ENCODE results near the gene SNORC.

The SNORC gene

DNA sequence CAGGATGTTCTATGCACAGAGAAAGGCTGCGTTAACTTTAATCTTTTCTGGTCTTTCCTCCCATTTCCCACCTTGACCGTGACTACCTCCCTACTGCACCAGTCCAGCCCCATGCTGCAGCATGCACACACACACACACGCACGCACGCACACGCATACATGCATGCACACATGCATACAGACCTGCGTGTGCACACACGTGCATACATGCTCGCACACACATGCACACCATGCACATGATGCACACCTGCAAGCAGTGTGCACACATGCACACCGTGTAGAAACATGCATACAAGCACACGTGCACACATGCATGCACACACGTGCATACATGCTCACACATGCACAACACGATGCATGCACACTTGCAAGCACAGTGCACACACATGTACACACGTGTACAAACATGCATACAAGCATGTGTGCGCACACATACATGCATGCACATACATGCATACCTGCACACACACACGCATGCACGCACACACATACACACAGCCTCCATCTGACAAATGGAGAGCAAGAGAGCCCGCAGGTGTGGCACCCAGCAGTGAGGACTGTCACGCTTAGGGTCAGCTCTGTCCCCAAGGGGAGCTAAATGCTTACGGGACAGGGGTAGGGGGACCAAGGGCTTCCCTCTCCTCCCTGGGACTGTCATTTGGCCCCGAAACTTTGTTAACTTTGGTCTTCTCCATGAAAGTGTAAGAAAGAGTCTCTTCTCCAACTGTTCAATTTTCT lies 18.2 kb downstream of the SNORC start:
- H3K9me3 ChIP-seq (ENCODE audit: insufficient read depth, low read length), result no peaks in the 10 kb centered on the region
- no peaks in the 10 kb centered on the region for H3K9me2 ChIP-seq (replicated peaks; ENCODE audit: insufficient read depth, low read length)
- no peak overlapping the region for H3K27ac ChIP-seq (ENCODE audit: low read depth, low read length)
- H4K20me1 ChIP-seq (ENCODE audit: low read depth, low read length), result no peaks in the 10 kb centered on the region
- H3K9ac ChIP-seq (ENCODE audit: low read length), result no peak overlapping the region
- H3K27me3 ChIP-seq (ENCODE audit: low read length), result no peaks in the 10 kb centered on the region
- H3K79me2 ChIP-seq (ENCODE audit: insufficient read depth, low read length), result no peaks in the 10 kb centered on the region
- TF ChIP-seq, protein P1, sequence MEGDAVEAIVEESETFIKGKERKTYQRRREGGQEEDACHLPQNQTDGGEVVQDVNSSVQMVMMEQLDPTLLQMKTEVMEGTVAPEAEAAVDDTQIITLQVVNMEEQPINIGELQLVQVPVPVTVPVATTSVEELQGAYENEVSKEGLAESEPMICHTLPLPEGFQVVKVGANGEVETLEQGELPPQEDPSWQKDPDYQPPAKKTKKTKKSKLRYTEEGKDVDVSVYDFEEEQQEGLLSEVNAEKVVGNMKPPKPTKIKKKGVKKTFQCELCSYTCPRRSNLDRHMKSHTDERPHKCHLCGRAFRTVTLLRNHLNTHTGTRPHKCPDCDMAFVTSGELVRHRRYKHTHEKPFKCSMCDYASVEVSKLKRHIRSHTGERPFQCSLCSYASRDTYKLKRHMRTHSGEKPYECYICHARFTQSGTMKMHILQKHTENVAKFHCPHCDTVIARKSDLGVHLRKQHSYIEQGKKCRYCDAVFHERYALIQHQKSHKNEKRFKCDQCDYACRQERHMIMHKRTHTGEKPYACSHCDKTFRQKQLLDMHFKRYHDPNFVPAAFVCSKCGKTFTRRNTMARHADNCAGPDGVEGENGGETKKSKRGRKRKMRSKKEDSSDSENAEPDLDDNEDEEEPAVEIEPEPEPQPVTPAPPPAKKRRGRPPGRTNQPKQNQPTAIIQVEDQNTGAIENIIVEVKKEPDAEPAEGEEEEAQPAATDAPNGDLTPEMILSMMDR (IDR thresholded peaks at IDR 0.05; ENCODE audit: insufficient read depth, low read length, poor library complexity, severe bottlenecking), result no peak
- no peak for TF ChIP-seq EZH2phosphoT487 (conservative IDR thresholded peaks at IDR 0.05; ENCODE audit: low read length)
- no peak overlapping the region for H3K4me2 ChIP-seq (ENCODE audit: low read depth, low read length, poor library complexity, severe bottlenecking)
- no peak overlapping the region for H2AFZ ChIP-seq (ENCODE audit: low read depth, low read length, severe bottlenecking)
- no peak overlapping the region for H3K4me3 ChIP-seq (ENCODE audit: insufficient read depth, low read length, poor library complexity, severe bottlenecking)
- H3K36me3 ChIP-seq (ENCODE audit: low read length), result no peaks in the 10 kb centered on the region
- no peaks in the 10 kb centered on the region for H3F3A ChIP-seq (ENCODE audit: insufficient read depth)

DNA sequence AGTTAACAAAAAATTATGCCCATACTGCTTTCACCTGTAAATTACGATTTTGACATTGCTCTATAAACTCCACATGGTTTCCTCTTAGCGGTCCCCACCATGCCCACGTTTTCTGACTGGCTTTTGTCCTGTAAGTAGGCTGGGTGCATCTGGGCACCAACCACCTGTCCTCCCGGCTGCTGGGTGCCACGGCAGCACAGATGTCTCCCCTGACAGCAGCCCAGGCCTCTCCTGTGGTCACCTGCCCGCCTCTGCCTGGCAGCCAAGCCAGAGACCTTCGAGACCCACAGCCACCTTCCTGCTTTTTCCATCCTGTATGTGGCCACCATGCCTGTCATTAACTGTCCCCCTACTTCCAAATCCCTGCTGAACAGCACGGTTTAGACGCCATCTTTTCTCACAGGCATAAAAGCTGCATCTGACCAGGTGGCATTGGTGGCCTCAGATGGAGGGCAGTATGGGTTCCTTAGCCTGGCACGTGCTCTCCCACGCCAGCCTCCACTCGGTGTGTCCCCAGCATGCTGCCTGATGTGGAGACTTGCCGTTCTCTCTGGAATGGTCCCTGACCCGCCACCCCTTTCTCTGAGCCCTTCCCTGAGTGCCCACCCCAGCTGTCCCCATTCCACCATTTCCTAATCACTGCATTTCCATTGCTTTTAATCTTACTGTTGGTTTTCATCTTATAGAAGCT lies 18.9 kb downstream of the SNORC start:
- TF ChIP-seq, protein P1 (IDR thresholded peaks at IDR 0.05; ENCODE audit: insufficient read depth, low read length, poor library complexity, severe bottlenecking), result no peak
- no peak for TF ChIP-seq EZH2phosphoT487 (conservative IDR thresholded peaks at IDR 0.05; ENCODE audit: low read length)
- H3K9me2 ChIP-seq (replicated peaks; ENCODE audit: insufficient read depth, low read length), result no peaks in the 10 kb centered on the region
- no peak overlapping the region for H3K27ac ChIP-seq (ENCODE audit: low read depth, low read length)
- H3K9ac ChIP-seq (ENCODE audit: low read length), result no peak overlapping the region
- no peak overlapping the region for H3K4me3 ChIP-seq (ENCODE audit: insufficient read depth, low read length, poor library complexity, severe bottlenecking)
- H2AFZ ChIP-seq (ENCODE audit: low read depth, low read length, severe bottlenecking), result no peak overlapping the region
- H3F3A ChIP-seq (ENCODE audit: insufficient read depth), result no peaks in the 10 kb centered on the region
- no peaks in the 10 kb centered on the region for H3K79me2 ChIP-seq (ENCODE audit: insufficient read depth, low read length)
- no peaks in the 10 kb centered on the region for H3K27me3 ChIP-seq (ENCODE audit: low read length)
- no peaks in the 10 kb centered on the region for H4K20me1 ChIP-seq (ENCODE audit: low read depth, low read length)
- no peaks in the 10 kb centered on the region for H3K9me3 ChIP-seq (ENCODE audit: insufficient read depth, low read length)
- no peaks in the 10 kb centered on the region for H3K36me3 ChIP-seq (ENCODE audit: low read length)
- no peak overlapping the region for H3K4me2 ChIP-seq (ENCODE audit: low read depth, low read length, poor library complexity, severe bottlenecking)

DNA sequence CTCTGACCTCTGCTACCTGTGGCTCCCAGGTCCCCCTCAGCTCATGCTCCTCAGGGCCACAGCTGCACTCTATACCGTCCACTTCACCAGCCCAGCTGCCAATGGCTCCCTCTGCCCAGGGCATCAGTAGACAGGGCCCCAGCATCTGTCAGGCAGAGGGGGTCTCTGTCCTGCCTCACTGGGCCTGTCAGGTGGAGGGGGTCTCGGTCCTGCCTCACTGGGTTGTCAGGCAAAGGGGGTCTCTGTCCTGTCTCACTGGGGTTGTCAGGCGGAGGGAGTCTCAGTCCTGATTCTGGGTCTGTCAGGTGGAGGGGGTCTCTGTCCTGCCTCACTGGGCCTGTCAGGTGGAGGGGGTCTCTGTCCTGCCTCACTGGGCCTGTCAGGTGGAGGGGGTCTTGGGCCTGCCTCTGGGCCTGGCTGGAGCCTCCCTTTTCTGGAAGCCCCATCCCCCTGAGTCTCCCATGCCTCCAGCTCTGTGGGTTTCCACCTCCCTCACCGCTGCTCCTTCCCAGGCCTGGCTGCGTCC lies 19.9 kb downstream of the SNORC start:
- no peak overlapping the region for H3K4me2 ChIP-seq (ENCODE audit: low read depth, low read length, poor library complexity, severe bottlenecking)
- no peaks in the 10 kb centered on the region for H3K9me2 ChIP-seq (replicated peaks; ENCODE audit: insufficient read depth, low read length)
- H4K20me1 ChIP-seq (ENCODE audit: low read depth, low read length), result no peaks in the 10 kb centered on the region
- no peaks in the 10 kb centered on the region for H3K36me3 ChIP-seq (ENCODE audit: low read length)
- H3K79me2 ChIP-seq (ENCODE audit: insufficient read depth, low read length), result no peaks in the 10 kb centered on the region
- no peaks in the 10 kb centered on the region for H3K9me3 ChIP-seq (ENCODE audit: insufficient read depth, low read length)
- no peak overlapping the region for H3K27ac ChIP-seq (ENCODE audit: low read depth, low read length)
- no peak overlapping the region for H2AFZ ChIP-seq (ENCODE audit: low read depth, low read length, severe bottlenecking)
- H3K4me3 ChIP-seq (ENCODE audit: insufficient read depth, low read length, poor library complexity, severe bottlenecking), result no peak overlapping the region
- H3F3A ChIP-seq (ENCODE audit: insufficient read depth), result no peaks in the 10 kb centered on the region
- H3K9ac ChIP-seq (ENCODE audit: low read length), result no peak overlapping the region
- H3K27me3 ChIP-seq (ENCODE audit: low read length), result no peaks in the 10 kb centered on the region
- TF ChIP-seq, protein P1 (IDR thresholded peaks at IDR 0.05; ENCODE audit: insufficient read depth, low read length, poor library complexity, severe bottlenecking), result no peak
- TF ChIP-seq EZH2phosphoT487 (conservative IDR thresholded peaks at IDR 0.05; ENCODE audit: low read length), result no peak

Data from SU-DHL-6 (cell line).